ENCODE results near the gene SH2D3A.

SH2D3A gene

DNA sequence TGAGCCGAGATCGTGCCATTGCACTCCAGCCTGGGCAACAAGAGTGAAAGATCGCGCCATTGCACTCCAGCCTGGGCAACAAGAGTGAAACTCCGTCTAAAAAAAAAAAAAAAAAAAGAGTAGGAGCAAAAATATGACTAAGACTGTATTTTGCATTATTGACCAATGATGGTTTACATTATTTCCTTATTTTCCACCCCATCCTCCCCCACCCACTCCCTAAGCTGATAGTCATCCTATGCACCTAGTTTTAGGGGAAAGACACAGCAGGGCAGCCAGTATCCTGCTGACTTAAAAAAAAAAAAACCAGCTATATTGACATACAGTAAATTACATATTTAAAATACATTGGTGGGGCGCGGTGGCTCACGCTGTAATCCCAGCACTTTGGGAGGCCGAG, 30.4 kb upstream of the SH2D3A start:
- H3K4me3 ChIP-seq (ENCODE audit: low read depth, low read length): no peak overlapping the region
- TF ChIP-seq CTCF (IDR thresholded peaks at IDR 0.05; ENCODE audit: low read depth, low read length): no peak

- H3K4me3 ChIP-seq (ENCODE audit: low read depth, low read length): no peak overlapping the region
- no peak for TF ChIP-seq CTCF (IDR thresholded peaks at IDR 0.05; ENCODE audit: low read depth, low read length)
These were observed 29.0 kb upstream of the SH2D3A start for GRCh38 chr19:6796278-6796677.

DNA sequence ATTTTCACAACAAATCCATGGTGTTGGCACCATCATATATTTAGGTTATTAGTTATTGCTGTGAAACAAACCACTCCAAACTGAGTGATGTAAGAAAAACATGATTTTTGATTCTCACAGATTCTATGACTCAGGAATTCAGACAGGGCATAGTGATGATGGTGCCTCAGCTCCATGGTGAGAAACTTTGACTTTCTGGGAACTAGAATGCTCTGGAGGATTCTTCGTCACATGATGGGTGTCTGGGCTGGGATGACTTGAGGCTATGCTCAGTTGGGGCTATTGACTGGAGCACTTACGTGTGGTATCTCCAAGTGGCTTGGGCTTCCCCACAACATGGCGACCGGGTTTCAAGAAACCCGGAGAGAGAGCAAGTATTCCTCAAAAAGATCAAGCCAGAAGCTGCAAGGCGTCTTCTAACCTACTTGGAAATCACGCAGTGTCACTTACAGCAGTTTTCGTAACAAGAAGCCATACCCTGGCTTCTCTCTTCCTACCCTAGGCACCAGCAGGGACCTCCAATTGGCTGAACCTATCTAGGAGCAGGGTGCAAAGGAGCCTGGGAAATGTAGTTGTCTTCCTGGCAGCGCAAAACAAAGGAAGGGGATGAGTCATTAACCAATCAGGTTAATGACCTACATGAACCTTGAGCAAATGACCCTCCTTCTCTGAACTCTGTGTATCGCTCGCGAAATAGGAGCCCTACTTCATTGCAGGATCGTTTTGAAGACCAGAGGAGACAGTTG, 27.6 kb upstream of the SH2D3A start:
- no peak overlapping the region for H3K4me3 ChIP-seq (ENCODE audit: low read depth, low read length)
- no peak for TF ChIP-seq CTCF (IDR thresholded peaks at IDR 0.05; ENCODE audit: low read depth, low read length)

GRCh38 chr19:6793973-6794372, 26.7 kb upstream of the SH2D3A start:
- H3K4me3 ChIP-seq (ENCODE audit: low read depth, low read length): no peak overlapping the region
- no peak for TF ChIP-seq CTCF (IDR thresholded peaks at IDR 0.05; ENCODE audit: low read depth, low read length)

DNA sequence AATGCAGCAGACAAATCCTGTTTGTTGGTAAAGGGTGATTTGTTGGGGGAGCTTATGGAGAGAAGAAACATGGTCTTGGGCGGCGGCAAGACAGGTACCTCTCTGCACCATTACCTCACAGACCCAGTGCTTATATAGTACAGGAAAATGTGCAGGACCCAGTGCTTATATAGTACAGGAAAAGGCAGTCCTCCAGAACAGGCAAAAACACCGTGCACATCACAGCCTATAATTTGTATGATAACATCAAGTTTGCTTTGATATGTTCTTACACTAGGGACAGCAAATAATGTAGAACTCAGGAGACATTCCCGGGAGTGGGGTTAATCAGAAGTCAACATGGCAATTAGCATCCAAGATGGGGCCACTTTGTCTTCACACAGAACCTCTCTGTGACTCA, 26.2 kb upstream of the SH2D3A start:
- H3K4me3 ChIP-seq (ENCODE audit: low read depth, low read length): no peak overlapping the region
- TF ChIP-seq CTCF (IDR thresholded peaks at IDR 0.05; ENCODE audit: low read depth, low read length): no peak

DNA sequence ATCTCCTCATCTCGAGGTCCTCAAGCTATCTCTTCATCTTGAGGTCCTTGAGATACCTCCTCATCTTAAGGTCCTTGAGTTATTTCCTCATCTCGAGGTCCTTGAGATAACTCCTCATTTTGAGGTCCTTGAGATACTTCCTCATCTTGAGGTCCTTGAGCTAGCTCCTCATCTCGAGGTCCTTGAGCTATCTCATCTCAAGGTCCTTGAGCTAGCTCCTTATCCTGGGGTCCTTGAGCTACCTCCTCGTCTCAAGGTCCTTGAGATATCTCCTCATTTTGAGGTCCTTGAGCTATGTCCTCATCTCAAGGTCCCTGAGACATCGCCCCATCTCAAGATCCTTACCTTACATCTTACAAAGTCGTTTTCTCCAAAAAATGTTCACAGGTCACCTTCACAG, 24.0 kb upstream of the SH2D3A start:
- no peak overlapping the region for H3K4me3 ChIP-seq (ENCODE audit: low read depth, low read length)
- no peak for TF ChIP-seq CTCF (IDR thresholded peaks at IDR 0.05; ENCODE audit: low read depth, low read length)

DNA sequence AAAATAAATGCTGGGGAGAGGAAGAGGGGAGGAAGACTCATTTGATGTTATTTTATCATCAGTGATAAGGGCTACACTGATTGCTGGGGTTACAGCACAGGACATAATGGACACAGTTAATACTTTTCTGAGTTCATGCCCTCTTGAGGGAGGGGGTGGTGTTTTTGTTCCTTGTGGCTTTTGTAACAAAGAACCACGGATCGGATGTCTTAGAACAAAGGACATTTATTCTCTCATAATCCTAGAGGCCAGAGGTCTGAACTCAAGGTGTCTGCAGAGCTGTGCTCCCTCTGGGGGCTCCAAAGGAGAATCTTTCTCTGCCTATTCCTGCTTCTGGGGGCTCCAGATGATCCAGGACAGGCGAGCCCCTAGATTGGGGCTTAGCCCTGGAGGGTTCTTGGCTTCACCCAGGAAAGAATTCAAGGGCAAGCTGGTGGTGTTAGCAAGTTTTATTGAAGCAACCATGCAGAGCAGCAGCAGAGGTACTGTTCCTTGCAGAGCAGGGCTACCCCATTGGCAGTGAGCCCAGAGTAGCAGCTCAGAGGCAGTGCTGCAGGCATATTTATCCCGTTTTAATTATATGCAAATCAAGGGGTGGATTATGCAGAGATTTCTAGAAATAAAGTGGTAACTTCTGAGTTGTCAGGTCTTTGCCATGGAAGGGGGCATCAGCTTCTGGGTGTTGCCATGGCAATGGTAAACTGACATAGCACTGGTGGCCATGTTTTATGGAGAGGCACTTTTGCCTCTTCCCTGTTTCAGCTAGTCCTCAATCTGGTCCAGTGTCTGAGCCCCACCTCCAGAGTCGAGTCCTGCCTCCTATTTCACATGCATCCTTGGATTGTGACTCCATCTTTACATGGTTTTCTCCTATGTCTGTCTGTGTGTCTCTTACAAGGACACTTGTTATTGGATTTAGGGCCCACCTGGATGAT, 23.2 kb upstream of the SH2D3A start:
- H3K4me3 ChIP-seq (ENCODE audit: low read depth, low read length): no peak overlapping the region
- no peak for TF ChIP-seq CTCF (IDR thresholded peaks at IDR 0.05; ENCODE audit: low read depth, low read length)
